HG03064 (cell line): ENCODE measurements around the gene ARSD.
"Not testable (repeated sequence)": the region's sequence is repeated elsewhere in the genome, so short reads cannot be mapped to it uniquely, and the experiment has no call there.

ENCODE experiments used
- ATAC-seq: cut with Tn5 transposase; IDR thresholded peaks from one replicate; pipeline ENCODE4 v1.9.1; 2021; ENCODE audit warnings: low read depth; ENCODE audit not compliant: unreplicated experiment

ARSD gene

GRCh38 chrX:2928583-2929434 lies at the start of gene ARSD:
TSS of gene ARSD (minus strand) at chrX:2929339. CDS start at chrX:2929275, 64 bp downstream.
- peak; percentile 91 for ATAC-seq

GRCh38 chrX:2978639-2979038 lies 49.5 kb upstream of the ARSD start:
- not testable (repeated sequence) for ATAC-seq

- ATAC-seq = no peak
These were observed 45.8 kb upstream of the ARSD start for GRCh38 chrX:2974961-2975360.

- ATAC-seq = no peak
These were observed 43.3 kb upstream of the ARSD start for GRCh38 chrX:2972391-2972790.

GRCh38 chrX:2969021-2969420 lies 39.9 kb upstream of the ARSD start:
- ATAC-seq = no peak

- ATAC-seq = peak; percentile 55
These were observed 39.1 kb upstream of the ARSD start for GRCh38 chrX:2967998-2968909.

GRCh38 chrX:2967584-2967983 lies 38.4 kb upstream of the ARSD start:
- no peak for ATAC-seq

GRCh38 chrX:2967012-2967411 lies 37.9 kb upstream of the ARSD start:
- ATAC-seq = no peak

- peak; percentile 77 for ATAC-seq
These were observed 36.8 kb upstream of the ARSD start for GRCh38 chrX:2965965-2966364.

GRCh38 chrX:2963992-2964794 lies 35.1 kb upstream of the ARSD start:
- ATAC-seq = not testable (repeated sequence)

- ATAC-seq = not testable (repeated sequence)
These were observed 34.3 kb upstream of the ARSD start for GRCh38 chrX:2963449-2963848.

- no peak for ATAC-seq
These were observed 33.2 kb upstream of the ARSD start for GRCh38 chrX:2962381-2962780.

- ATAC-seq = no peak
These were observed 31.8 kb upstream of the ARSD start for GRCh38 chrX:2960861-2961515.

- ATAC-seq = no peak
These were observed 29.1 kb upstream of the ARSD start for GRCh38 chrX:2958199-2958598.

GRCh38 chrX:2955838-2956237 lies 26.7 kb upstream of the ARSD start:
- no peak for ATAC-seq

GRCh38 chrX:2955281-2955680 lies 26.1 kb upstream of the ARSD start:
- ATAC-seq = no peak

GRCh38 chrX:2954541-2954940 lies 25.4 kb upstream of the ARSD start:
- no peak for ATAC-seq

GRCh38 chrX:2937942-2938341 lies 8.8 kb upstream of the ARSD start:
- ATAC-seq = not testable (repeated sequence)

- no peak for ATAC-seq
These were observed 5.9 kb upstream of the ARSD start for GRCh38 chrX:2934715-2935710.
